Suppressor macrophage treated with lipopolysaccharide for 4 hours (primary cell): ENCODE results near the gene REV1.
"Not testable (repeated sequence)": the region's sequence is repeated elsewhere in the genome, so short reads cannot be mapped to it uniquely, and the experiment has no call there.

Experiments used
- DNase-seq: peaks from one replicate; pipeline ENCODE4 v3.0.0-alpha.2; 2020

The REV1 gene

DNA sequence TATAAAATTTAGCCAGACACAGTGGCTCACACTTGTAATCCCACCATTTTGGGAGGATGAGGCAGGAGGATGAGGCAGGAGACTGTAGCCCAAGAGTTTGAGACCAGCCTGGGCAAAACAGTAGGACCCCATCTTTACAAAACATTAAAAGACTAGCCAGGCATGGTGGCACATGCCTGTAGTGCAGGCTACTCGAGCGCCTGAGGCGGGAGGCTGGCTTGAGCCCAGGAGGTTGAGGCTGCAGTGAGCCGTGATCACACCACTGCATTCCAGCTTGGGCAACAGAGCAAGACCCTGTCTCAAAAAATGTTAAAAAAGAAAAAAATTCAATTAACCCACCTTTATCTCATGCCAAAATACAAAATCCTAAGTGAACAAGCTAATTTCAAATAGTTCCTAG is 4.0 kb downstream of the REV1 start:
- DNase-seq = no peak

DNA sequence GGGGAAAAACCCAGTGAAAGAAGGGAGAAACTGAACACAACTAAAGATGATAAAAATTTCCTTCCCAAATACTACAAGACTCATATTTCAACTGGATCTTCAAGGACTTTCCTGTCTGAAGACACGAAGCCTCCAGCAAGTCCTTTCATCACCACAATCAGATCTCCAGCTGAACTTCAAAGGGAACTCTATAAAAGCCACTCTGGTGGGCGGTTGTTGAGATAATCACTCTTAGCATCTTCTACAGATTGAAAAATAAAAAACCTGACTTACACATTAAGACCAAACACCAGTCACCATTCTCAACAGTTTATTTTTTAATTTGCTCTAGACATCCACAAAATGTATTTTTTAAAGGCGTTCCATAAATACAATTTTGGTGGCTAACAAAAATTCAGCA is 4.4 kb downstream of the REV1 start:
- DNase-seq = peak; percentile 41

DNA sequence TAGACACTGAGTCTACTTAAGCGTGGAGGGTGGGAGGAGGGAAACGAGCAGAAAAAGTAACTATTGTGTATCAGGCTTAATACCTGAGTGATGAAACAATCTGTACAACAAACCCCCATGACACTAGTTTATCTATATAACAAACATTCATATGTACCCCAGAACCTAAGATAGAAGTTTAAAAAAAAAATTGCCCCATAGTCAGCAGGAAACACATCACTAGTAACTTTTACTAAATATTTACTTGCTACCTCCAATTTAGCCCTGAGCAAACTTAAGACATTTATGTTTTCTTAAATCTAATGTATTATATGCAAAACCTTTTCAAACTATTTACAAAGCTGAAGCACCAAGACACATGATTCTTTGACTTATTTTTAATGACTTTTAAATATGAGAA is 5.6 kb downstream of the REV1 start:
- no peak for DNase-seq

DNA sequence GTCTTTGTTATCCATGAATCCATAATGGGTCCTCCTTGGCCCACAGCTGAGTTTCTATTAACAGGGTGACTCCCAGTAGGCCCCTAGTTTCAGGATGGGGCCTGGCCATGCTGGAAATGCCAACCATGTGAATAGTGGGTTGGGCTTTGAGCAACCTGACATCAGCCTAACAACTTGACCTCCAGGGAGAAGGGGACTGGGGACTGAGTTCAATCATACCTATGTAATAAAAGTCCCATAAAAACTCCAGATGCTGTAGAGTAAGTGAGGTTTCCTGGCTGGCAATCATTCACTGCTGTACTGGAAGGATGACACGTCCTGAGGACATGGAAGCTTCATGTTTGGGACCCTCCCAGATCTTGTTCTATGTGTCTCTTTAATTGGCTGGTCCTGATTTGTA is 7.9 kb downstream of the REV1 start:
- no peak for DNase-seq

DNA sequence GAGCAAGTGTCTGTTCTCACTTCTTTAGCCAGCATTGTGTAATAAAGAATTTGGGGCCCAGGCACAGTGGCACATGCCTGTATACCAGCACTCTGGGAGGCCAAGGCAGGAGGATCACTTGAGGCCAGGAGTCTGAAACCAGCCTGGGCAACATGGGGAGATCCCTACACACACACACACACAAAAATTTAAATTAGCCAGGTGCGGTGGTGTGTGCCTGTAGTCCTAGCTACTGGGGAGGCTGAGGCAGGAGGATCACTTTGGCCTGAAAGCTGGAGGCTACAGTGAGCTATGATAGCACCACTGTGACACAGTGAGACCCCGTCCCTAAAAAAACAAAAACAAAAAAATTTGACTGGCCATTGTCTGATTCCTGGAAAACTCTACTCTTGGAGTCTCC is 8.3 kb downstream of the REV1 start:
- DNase-seq = no peak

DNA sequence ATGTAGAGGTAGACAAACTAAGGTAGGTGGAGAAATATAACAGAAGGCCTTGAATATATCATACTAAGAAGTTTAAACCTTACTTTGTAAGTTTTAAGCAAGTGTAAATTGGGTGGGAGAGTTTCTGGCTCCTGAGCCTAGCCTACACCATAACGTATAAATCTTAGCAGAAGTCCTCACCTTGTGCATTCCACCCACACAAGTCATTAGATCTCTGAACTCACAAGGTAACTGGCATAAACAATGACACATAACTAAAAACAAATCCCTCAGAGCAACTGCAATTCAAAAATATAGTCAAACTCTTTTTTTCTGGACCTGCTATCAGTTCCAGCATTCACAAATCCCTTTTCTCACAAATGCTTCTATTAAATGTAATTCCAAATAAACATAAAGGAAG is 9.4 kb downstream of the REV1 start:
- no peak for DNase-seq

DNA sequence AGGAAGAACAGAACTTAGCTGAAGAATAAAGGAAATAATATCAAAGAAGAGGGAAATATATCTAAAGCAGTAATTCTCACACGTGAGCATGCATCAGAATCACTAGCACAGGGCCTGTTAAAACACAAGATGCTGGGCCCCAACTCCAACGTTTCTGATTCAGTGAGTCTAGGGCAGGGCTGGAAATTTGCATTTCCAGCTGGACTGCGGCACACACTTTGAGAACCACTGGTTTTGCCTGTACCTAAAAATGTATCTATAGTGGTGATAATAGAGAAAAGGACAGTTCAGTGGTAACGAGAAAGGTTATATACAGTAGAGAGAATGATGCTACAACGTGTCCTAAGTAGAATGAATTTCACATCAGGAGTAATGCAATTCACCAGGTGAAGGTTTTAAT is 11.2 kb downstream of the REV1 start:
- no peak for DNase-seq

DNA sequence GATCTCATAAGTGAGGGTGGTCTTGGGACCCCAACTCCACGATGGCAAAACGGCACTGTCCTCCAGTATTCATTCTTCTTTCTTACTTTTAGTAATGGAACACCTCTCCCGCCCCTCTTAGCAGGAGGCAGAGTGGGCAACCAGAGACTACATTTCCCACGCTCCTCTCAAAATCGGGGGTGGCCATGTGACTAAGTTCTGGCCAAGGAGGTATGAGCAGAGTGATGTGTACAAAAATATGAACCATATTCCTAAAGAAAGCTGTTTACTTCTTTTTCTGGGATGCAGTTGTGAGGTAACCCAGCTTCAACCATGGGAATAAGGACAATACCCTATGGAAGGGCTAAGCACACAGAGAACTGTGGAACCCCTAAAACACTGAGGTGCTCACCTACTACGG is 12.8 kb downstream of the REV1 start:
- no peak for DNase-seq

DNA sequence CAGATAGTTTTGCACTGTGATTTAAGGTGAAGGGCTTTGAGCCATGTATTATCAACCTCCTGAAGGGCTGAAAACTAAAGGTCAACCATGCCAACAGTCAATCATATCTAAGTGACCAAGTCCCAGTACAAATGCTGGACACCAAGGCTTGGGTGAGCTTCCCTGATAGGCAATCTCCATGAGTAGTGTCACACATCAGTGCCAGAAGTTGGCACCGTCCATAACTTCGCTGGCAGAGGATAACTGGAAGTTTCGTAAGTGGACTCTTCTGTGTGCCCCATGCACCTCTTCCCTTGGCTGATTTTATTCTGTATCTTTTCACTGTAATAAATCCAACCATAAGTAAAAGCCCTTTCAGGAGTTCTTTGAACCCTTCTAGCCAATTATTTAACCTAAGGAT is 13.2 kb downstream of the REV1 start:
- no peak for DNase-seq

DNA sequence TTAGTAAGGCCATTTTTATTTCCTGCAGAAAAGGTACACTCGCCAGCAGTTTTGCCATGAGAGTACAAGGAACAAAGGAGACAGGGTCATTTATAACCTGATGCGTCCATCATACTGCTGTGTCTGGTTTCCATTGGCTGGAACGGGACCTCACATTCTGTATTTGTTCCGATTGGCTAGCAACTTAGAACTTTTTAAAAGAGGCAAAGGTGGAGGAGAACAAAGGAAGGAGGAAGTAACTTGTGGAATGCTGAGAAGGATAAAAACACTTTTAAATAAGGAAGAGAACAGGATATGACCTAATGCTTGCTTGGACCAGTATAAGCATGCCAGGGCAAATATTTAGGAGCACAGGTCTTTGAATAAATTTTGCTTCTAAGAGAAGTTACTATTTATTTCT is 14.7 kb downstream of the REV1 start:
- DNase-seq = not testable (repeated sequence)

DNA sequence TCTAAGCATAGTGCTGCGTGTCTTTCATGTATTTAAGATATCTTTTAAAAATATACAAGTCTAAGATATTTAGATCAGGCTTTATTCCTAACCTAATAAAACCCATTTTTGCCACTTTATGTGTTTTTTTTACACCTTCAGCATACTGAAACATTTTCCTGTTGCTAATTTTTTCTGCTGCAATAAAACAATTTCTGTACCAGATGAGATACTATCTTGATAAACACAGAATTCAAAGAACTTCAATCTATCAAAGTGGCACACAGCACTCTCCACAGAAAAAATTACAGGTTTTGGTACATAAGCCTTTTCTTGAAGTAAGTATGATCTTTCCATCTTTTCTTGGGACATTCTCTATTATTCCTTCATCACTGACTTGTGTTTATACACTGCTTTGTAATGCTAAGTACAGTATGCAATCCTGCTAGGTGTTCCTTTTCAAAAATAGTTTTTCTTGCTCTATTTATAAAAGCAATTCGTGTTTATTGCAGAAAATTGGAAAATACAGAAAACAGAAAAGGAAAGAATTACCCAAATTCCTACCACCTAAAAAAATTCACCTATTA is 16.2 kb downstream of the REV1 start:
- DNase-seq = no peak

DNA sequence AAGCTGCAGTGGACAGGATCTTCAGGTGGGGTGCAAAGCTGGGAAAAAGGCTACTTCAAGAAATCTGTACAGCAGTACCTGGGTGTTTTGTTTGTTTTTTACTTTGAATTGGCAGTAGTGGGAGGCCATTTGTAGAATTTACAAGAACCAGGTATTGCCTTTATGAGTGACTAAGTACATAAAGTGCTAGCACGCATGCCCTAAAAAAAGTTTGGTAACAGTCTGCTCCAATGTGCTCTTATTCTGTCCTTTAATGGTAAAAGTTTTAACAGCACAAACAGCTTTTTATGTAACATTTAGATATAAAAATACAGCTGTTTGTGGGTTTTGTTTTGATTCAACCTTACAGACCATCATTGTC is 17.2 kb downstream of the REV1 start:
- DNase-seq = no peak

DNA sequence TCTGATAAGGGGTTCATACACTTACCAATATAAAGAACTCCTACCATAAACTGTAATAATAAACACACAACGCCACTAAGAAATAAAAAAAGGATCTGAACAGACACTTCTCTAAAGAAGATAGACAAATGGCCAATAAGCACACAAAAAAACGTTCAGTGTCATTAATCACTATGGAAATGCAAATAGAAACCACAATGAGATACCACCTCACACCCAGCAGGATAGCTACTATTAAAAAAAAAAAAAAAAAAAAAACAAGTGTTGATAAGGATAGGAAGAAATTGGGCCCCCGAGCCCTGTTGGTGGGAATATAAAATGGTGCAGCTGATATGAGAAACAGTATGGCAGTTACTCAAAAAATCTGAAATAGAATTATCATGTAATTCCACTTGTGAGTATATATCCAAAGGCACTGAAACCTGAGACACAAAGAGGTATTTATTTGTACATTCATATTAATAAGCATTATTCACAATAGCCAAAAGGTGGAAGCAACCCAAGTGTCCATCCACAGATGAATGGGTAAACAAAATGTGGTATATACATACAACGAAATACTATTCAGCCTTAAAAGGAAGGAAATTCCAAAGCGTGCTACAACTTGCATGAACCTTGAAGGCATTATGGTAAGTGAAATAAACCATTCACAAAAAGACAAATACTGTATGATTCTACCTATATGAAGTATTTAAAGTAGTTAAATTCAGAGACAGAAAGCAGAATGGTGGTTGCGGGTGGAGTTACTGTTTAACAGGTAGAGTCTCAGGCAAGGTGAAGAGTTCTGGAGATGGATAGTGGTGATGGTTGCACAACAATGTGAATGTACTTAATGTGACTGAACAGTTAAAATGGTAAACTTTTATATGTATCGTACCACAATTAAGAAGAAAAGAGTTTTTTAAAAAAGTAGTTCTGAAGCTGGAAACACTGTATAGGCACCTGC is 17.9 kb downstream of the REV1 start:
- DNase-seq = no peak

DNA sequence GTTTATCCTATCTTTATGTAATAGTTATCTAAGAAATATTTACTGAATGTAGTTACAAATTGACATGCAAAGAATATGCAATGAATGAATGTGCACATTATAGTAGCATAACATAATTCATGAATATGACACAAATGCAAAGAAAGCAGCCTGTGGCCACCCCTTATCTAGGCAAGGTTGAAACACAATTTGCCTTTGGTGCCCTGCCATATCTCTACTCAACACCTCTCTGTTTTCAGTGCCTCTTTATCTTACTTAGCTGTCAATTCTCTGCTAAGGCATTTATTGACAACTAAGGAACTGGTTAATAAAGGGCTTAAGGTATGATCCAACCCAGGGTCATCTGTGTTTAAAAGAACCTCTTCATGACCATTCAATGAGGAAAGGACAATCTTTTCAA is 18.9 kb downstream of the REV1 start:
- no peak for DNase-seq

DNA sequence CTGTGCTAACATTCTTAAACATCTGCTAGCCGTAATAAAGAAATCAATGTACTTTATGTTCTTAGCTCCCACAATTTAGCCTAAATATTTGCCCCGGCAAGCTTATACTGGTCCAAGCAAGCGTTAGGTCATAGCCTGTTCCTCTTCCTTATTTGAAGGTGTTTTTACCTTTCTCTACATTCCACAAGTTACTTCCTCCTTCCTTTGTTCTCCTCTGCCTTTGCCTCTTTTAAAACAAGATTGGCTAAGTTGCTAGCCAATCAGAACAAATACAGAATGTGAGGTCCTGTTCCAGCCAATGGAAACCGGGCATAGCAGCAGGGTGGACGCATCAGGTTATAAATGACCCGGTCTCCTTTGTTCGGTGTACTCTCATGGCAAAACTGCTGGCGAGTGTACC is 19.4 kb downstream of the REV1 start:
- DNase-seq = not testable (repeated sequence)

DNA sequence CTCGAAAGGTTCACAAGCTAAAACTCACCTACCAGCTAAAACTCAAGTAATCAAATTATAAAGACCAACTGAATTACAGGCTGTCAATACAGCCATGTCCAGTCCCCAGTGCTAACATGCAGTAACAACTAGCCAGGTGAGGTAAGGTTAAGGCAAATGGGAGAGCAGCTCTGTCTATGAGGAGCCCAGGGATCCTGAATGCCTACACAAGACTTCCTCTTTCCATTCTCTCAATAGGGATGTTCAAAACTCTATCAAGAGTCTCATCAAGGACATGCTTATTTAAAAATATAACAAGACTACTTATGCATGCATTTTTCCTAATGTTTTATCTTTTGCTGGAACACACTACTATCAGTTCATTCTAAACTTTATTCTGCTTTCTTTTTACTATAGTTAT is 20.4 kb downstream of the REV1 start:
- DNase-seq = no peak

DNA sequence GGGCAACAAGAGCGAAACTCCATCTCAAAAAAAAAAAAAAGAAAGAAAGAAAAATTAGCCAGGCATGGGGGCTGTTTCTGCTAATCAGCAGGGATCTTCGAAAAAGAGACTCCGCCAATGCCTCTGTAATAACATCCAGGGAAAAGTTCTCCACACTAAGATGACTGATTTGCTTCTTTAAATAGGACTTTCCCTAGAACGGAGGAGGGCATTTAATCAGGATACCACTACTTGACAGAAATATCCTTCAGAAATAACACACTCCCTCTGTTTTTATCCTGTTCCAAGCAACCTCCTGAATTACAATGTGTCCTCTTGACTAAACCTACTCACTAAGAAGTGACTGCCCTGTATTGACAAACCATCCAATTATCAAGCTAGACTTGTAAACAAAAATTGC is 21.7 kb downstream of the REV1 start:
- DNase-seq = no peak

DNA sequence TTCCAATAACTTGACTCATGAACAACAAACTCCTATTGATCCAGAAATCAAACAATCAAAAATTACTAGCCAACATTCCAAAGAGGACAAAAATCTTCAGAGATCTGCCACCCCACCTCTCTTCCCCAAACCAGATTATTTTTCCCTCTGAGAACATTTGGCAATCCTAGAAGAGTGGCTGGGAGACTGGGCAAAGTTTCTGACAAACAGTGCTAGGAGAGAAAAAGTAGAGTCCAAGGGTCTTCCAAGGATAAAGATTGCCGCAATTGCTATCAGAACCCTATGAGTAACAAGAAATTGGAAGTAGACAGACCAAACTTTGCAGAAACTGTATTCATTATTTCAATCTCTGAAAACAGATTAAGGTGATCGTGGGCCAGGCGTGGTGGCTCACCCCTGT is 22.4 kb downstream of the REV1 start:
- DNase-seq = no peak

DNA sequence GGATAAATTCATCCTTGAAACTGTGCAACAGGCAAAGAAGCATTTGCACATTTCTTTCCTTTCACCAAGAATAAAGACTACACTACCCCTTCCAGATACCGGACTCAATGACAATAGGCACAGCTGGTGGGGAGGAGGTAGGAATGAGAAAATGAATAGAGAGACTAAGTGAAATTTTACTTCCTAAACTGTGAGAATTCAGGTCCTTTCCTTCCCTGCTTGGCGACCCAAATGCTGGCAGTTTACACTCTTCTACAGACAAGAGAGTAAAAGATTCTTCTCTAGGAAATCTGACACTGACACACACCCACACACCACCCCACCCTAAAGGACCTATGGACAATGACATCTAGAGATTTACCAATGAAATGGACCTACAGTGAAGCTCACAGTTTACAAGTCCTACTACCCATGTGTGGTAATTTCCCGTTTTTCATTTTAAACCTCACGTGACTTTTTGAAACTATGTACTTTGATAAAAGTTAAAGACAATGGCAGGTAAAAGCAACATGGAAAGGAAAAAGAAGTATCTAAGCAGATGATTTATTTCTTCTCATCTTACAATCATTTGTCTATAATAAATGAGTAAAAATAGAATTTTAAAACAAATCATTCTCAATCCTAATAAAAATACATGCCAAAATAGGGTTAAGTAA is 27.9 kb downstream of the REV1 start:
- no peak for DNase-seq

DNA sequence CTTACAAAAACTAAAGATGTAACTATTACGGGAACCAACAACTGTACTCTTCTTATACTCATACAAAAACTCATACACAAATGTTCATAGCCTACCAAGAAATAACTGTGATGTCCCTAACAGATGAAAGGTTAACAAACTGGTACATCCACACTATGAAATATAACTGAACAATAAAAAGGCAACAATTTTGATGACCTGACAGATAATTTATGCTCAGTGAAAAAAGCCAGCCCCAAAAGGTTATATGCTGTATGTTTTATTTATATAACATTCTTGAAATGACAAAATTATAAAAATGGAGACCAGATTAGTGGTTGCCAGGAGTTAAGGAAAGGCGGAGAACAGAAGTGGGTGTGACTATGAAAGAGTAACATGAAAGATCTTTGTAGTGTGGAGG is 31.3 kb downstream of the REV1 start:
- DNase-seq = no peak

DNA sequence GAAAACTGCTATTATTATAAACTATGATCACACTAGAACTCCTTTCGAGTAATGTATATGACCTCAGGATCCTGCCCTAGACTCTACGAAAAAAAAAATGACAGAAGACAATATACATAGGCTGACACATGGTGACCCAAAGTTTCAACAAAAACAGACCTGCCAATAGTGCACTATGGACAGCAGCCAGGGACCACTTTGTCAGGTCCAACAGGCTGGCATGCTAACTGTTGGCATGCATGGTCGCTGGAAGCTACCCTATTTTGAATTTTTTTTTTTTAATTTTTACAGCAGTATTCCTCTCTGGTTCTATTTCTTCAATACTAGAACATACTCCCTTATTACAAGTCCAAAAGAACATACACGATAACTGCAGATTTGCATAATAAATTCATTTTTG is 38.1 kb downstream of the REV1 start:
- DNase-seq = no peak

DNA sequence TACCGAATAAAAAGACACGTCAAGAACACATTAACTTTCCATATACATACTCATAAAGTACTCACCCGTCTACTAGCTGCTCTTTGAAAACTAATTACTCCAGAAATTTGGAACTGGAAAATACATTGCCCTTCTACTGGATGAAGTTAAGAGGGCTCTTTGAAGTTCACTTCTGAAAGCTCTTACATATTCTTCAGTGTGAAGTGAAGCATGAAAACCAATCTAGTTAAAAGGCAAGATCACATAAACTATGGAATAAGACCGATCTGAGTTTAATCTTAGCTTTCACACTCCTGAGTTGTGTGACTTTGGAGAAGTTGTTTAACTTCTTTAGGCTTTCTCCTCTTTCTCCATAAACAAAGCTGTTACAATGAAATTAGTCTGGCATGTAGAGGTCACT is 38.5 kb downstream of the REV1 start:
- no peak for DNase-seq

DNA sequence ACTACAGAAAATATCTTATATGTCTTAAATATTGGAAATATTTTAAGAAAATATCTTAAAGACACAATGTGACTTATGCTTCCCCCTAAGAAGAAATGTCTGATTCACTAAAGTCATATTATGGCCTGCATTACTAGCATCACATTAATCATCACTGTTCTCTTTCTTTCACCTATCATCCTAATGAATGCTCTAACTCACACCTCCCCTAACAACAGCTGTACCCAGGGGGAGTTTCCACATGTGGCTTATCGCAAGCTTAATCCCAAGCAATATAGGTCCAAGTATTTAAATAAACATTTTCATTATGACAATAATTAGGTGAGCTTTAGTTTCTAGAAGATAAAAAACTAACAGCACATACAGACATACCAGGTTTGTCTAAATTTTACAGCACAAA is 39.6 kb downstream of the REV1 start:
- no peak for DNase-seq

DNA sequence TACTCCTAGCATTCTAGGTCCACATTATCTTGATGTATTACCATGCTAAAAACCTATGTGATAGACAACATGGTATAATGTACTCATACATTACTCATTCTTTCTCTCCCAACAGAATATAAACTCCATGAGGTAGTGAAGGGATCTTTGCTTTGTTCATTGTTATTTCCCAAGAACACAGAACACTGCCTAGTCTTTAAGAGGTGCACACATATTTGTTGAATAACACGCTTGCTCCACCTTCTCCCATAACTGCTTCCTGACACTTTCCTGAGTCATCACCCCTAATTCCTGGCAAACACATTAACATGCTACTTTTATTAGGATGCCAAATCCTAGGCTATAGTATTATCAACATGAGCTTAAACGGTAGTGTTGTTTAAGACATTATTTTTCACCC is 41.3 kb downstream of the REV1 start:
- DNase-seq = no peak
